GM21737 (cell line): Measurements from ENCODE around the gene SPP1.
A peak's percentile ranks its signal among the peaks of the same experiment; 100 is the strongest.
"Not testable (repeated sequence)": the region's sequence is repeated elsewhere in the genome, so short reads cannot be mapped to it uniquely, and the experiment has no call there.

ENCODE experiments used
- ATAC-seq: cut with Tn5 transposase; IDR thresholded peaks from one replicate; pipeline ENCODE4 v1.9.1; 2021; ENCODE audit warnings: mild to moderate bottlenecking, moderate library complexity; ENCODE audit not compliant: unreplicated experiment

SPP1 gene

DNA sequence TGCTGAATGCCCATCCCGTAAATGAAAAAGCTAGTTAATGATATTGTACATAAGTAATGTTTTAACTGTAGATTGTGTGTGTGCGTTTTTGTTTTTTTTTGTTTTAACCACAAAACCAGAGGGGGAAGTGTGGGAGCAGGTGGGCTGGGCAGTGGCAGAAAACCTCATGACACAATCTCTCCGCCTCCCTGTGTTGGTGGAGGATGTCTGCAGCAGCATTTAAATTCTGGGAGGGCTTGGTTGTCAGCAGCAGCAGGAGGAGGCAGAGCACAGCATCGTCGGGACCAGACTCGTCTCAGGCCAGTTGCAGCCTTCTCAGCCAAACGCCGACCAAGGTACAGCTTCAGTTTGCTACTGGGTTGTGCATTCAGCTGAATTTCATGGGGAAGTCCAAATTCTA is at the start of gene SPP1:
Gene SPP1 (plus strand): TSS at position 249 of the 400 bp plus-strand sequence. CDS start 1,182 bp downstream, outside the sequence.
- peak; percentile 83 for ATAC-seq

DNA sequence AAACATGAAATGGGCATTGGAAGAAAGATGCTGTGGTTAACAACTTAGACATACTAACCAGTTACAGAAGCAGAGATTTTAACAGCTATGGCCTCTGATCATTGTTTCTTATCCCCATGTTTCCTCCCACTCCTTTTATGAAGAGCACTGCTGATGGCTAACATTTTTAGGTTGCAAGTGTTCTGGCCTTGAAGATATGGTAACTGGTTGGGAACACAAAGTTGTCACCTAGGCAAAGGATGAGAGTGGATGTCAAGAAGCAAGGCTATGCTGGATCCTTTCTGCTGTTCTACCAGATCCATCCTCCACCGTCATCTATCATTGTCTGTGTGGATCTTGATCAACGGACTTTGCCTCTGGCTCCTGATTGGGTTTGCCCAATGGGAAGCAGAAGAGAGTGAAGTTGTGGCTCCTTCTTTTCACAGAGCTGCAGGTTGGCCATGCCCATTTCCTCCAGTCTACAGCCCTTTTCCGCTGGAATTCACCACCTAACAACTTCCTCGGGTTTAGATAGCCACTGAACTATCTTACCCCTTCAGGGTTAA is 48.9 kb upstream of the SPP1 start:
- no peak for ATAC-seq

DNA sequence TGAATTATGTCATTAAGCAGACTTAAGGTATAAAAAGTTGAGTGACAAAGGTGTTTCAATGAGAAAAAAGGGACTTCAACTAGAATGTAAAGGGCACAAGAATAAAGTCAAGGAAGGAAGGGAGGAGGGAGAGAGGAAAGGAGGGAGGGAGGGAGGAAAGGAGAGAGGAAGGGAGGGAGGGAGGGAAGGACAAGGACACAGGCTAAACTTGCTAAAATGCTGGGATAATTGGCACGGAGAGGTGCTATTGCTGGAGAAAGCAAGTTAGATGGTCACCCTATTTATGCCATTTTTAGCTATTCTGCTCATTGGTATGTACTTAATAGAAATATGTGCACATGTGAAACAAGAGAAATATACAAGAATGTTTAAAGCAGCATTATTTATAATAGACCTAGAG is 44.9 kb upstream of the SPP1 start:
- ATAC-seq, result no peak

- no peak for ATAC-seq
Observed at GRCh38 chr4:87931932-87932331, 43.6 kb upstream of the SPP1 start.

GRCh38 chr4:87932718-87933141 is 42.8 kb upstream of the SPP1 start:
- no peak for ATAC-seq

GRCh38 chr4:87933337-87933736 is 42.2 kb upstream of the SPP1 start:
- no peak for ATAC-seq

GRCh38 chr4:87934157-87934704 is 41.3 kb upstream of the SPP1 start:
- no peak for ATAC-seq

DNA sequence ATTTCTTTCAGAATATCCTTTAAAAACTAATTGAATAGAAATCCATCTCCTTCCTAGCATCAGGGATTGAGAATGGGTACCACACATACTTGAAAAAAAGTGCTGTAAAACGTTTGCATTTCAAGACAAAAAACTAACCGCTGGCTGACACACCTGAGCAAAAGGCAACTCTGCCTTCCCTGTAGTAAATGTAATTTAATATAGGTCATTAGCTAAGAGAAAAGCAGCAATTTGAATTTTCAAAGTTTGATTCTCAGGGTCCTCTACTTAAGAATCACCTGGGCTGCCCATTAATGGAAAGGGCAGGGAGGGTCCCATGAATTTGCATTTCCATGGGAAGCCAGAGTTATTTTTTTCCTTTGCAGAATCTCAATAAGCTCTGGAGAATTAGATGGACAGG is 40.5 kb upstream of the SPP1 start:
- no peak for ATAC-seq

DNA sequence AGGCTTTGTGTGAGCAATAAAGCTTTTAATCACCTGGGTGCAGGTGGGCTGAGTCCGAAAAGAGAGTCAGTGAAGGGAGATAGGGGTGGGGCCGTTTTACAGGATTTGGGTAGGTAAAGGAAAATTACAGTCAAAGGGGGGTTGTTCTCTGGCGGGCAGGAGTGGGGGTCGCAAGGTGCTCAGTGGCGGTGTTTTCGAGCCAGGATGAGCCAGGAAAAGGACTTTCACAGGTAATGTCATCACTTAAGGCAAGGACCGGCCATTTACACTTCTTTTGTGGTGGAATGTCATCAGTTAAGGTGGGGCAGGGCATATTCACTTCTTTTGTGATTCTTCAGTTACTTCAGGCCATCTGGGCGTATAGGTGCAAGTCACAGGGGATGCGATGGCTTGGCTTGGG is 39.6 kb upstream of the SPP1 start:
- ATAC-seq, result not testable (repeated sequence)

GRCh38 chr4:87937523-87937922 is 38.0 kb upstream of the SPP1 start:
- ATAC-seq, result no peak

GRCh38 chr4:87938746-87939145 is 36.8 kb upstream of the SPP1 start:
- no peak for ATAC-seq

DNA sequence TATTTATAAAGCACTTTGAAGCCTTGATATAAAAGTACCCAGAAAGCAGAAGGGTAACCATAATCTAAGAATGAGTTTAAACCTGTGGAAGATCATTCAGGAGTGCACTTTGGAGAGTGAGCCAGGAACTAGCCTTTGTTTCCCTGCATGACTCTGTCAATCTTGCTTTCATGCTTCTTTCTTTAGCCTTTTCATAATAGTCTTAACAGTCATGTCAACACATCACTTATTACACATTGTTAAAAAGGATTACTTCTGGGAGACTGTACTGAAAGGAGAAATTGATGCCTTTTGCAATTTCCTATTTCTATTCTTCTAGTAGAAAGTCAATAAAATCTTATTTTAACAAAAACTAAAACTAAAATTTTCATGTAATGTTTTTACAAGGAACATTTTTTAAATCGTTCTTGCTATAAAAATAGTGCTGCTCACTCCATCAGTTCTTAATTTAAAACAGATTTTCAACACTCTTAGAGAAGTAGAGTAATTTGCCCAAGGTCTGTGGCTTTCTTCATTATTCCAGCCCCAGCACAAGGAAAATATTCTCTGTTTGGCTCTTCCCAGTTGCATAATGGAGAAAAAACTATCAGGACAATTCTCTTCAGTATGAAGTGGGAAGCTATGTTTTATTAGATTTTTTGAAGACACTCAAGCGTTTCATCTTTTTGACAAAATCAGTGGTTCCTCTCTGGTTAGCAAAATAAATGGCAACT is 35.4 kb upstream of the SPP1 start:
- no peak for ATAC-seq

DNA sequence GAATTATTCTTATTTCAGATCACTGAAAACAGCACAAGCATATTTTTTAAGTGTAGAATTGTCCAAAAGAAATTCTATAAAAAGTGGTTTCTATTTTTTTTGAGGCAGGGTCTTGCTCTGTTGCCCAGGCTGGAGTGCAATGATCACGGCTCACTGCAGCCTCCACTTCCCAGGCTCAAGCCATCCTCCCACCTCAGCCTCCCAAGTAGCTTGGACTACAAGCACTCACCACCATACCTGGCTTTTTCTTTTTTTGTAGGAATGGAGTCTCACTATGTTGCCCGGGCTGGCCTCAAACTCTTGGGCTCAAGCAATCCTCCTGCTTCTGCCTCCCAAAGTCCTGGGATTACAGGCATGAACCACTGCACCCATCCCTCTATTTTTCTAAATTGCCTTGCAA is 34.7 kb upstream of the SPP1 start:
- not testable (repeated sequence) for ATAC-seq

DNA sequence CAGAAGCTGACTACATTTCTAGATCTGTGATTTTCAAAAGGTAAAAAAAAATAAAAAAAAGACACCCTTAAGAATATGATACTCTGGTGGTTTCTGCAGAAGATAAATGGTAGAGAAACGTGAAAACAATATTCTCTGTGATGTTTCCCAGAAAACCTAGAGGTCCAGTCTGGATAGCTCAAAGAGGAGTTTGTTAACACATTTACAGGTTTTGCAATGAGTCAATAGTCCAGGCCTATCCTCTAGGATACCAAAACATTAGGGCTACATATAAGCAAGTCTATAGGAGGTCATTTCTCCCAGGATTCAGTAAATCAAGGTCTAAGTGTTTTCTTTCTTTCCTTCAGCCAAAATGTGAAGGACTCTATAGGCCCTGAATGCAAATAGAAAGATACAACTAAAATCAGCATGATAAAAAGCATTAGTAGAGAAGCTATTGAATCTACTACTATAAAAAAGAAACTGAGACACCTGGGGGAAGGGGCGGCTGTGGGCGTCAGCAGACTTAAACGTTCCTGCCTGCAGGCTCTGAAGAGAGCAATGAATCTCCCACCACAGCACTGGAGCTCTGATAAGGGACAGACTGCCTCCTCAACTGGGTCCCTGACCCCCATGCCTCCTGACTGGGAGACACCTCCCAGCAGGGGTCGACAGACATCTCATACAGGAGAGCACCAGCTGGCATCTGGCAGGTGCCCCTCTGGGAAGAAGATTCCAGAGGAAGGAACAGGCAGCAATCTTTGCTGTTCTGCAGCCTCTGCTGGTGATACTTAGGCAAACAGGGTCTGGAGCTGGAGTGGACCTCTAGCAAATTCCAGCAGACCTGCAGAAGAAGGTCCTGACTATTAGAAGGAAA is 33.7 kb upstream of the SPP1 start:
- no peak for ATAC-seq

GRCh38 chr4:87943660-87944149 is 31.8 kb upstream of the SPP1 start:
- ATAC-seq, result no peak

- ATAC-seq, result no peak
Observed at GRCh38 chr4:87944967-87945366, 30.5 kb upstream of the SPP1 start.

DNA sequence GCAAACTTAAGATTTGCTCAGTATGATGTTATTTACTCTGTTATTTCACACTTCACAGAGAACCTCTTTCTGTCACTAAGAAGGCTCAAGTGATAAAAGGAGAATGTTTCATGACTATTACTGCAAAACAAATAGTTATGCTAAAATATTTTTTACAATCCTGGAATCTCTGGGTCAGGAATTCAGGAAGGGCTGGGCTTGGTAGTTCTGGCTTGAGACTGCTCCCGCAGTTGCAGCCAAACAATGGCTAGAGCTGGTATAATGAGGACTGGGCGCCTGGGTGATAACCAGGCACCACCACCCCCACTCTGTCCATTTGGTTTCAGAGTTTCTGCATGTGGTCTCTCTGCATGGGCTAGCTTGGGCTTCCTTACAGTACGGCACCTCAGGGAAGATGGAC is 28.7 kb upstream of the SPP1 start:
- ATAC-seq, result no peak

- ATAC-seq, result no peak
Observed at GRCh38 chr4:87947381-87948160, 27.9 kb upstream of the SPP1 start.

GRCh38 chr4:87949961-87950360 is 25.6 kb upstream of the SPP1 start:
- no peak for ATAC-seq

DNA sequence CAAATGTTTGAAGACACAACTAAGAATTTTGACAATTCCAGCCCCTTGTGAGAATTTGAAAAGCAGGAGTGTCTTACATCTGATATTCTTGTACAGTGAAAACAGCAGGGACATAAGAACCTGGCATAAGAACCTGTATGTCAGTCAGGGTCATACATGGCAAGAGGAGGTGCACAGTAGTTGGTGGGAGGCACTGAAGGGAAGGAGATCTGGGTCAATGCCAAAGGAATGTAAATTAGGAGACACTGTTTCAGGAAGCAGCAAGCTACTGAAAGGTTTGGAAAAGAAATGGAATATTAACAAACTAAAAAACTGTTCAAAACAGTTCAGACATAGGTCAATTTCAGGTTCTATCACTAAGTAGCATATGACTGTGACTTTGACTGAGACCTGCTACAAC is 25.0 kb upstream of the SPP1 start:
- no peak for ATAC-seq
